ENCODE data around the gene PI4KA. TPM values are rescaled to one million over a fixed set of nuclear protein-coding genes. Genes with fewer than 3 reads are reported as not detected.
A peak's percentile ranks its signal among the peaks of the same experiment; 100 is the strongest.

PI4KA gene
- total RNA-seq, 1 donor from 2014 or later: 140 TPM

DNA sequence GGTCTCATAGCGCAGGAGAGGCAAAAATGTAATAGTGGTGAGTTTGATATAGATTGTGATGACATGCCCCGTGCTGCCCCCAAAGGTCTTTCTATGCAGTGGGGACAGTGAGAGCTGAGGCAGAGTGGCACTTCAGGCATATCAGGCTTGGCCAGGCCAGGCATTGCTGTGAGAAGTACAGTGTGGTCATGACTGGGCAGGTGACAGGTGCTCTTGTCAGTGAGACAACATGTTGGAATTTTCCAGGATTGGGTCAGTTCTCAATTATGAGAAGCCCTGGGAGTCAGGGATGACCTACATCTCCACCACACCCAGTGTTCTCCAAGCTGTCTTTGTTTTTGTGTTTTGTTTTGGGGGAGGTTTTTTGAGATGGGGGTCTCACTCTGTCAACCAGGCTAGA is 3.9 kb upstream of the PI4KA start:
- TF ChIP-seq, protein P1, sequence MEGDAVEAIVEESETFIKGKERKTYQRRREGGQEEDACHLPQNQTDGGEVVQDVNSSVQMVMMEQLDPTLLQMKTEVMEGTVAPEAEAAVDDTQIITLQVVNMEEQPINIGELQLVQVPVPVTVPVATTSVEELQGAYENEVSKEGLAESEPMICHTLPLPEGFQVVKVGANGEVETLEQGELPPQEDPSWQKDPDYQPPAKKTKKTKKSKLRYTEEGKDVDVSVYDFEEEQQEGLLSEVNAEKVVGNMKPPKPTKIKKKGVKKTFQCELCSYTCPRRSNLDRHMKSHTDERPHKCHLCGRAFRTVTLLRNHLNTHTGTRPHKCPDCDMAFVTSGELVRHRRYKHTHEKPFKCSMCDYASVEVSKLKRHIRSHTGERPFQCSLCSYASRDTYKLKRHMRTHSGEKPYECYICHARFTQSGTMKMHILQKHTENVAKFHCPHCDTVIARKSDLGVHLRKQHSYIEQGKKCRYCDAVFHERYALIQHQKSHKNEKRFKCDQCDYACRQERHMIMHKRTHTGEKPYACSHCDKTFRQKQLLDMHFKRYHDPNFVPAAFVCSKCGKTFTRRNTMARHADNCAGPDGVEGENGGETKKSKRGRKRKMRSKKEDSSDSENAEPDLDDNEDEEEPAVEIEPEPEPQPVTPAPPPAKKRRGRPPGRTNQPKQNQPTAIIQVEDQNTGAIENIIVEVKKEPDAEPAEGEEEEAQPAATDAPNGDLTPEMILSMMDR (IDR thresholded peaks at IDR 0.05; ENCODE audit: unreplicated experiment): no peak
- Mint-ChIP-seq H3K4me1 (ENCODE audit: low read depth) (peaks cover 26% of the 10 kb centered on the region), H3K4me3 (ENCODE audit: low read depth) (no peak overlapping the region), H3K27ac (no peak overlapping the region), H3K36me3 (ENCODE audit: insufficient read depth) (no peaks in the 10 kb centered on the region), H3K9me3 (ENCODE audit: low read depth) (no peaks in the 10 kb centered on the region), H3K27me3 (no peaks in the 10 kb centered on the region)
- no peak for DNase-seq (ENCODE audit: low spot score, unreplicated experiment)

DNA sequence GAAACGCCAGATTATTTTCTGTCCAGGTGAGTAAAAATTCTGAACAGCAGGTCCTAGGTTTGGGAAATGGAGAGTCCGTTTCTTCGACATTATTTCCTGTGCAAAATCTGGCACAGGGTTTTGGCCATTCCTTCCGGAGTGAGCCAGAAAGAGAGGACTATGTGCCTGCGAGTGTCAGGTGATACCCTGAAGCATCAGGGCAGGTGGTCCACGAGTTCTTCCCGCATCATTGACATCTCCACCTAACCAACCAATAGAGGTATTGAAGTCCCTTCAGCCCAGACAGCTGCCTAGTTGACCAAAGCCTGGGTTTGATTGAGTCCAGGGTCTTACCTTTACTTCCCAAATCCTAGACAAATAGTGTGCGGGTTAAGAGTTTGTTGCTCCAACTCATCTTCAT is 1.0 kb upstream of the PI4KA start:
- no peaks in the 10 kb centered on the region for H3K27me3 Mint-ChIP-seq
- no peak for DNase-seq (ENCODE audit: low spot score, unreplicated experiment)
- H3K36me3 Mint-ChIP-seq (ENCODE audit: insufficient read depth): no peaks in the 10 kb centered on the region
- peak overlapping the region; percentile 50 for H3K27ac Mint-ChIP-seq
- peak overlapping the region; percentile 71 for H3K4me3 Mint-ChIP-seq (ENCODE audit: low read depth)
- TF ChIP-seq, protein P1 (IDR thresholded peaks at IDR 0.05; ENCODE audit: unreplicated experiment): no peak
- no peaks in the 10 kb centered on the region for H3K9me3 Mint-ChIP-seq (ENCODE audit: low read depth)
- peaks cover 13% of the 10 kb centered on the region for H3K4me1 Mint-ChIP-seq (ENCODE audit: low read depth)

DNA sequence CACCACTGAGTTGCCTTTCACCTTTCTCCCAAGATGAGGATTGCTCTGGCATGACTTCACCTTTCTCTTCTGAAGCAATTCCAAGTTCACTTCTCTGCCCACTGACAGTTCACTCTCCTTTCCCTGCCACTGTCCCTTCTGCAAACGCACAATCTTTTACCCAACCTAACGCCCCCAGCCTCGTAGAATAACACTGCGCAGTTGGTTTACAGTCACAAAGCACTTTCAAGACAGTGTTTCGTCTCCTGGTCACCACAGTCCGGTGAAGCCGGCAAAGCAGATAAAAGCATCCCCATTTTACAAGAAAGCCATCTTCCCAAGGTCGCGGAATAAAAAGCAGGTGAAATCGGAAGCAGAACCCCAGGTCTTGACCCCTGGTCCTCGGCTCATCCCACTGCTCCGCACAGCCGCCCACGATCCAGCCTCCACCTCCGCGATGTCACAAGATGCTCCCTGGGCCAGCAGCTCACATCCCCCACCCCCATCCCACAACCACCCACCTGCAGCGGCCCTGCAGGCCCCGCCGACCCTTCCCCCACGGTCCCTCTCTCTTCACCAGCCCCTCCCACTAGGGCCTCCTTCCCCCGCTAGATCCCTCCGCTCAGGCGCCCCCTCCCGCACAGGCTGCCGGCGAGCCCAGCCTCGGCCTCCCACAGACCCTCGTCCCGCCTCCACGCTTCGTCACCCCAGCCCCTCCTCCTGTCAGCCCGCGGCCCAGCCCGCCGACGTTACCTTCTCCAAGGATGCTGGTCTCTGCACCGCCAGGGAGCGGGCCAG is 585 bp downstream of the PI4KA start:
- H3K4me3 Mint-ChIP-seq (ENCODE audit: low read depth): peak overlapping the region; percentile 83
- H3K4me1 Mint-ChIP-seq (ENCODE audit: low read depth): peaks cover 22% of the 10 kb centered on the region
- DNase-seq (ENCODE audit: low spot score, unreplicated experiment): peak; percentile 85
- peak overlapping the region; percentile 91 for H3K27ac Mint-ChIP-seq
- H3K9me3 Mint-ChIP-seq (ENCODE audit: low read depth): no peaks in the 10 kb centered on the region
- H3K27me3 Mint-ChIP-seq: no peaks in the 10 kb centered on the region
- no peaks in the 10 kb centered on the region for H3K36me3 Mint-ChIP-seq (ENCODE audit: insufficient read depth)
- TF ChIP-seq, protein P1 (IDR thresholded peaks at IDR 0.05; ENCODE audit: unreplicated experiment): no peak

DNA sequence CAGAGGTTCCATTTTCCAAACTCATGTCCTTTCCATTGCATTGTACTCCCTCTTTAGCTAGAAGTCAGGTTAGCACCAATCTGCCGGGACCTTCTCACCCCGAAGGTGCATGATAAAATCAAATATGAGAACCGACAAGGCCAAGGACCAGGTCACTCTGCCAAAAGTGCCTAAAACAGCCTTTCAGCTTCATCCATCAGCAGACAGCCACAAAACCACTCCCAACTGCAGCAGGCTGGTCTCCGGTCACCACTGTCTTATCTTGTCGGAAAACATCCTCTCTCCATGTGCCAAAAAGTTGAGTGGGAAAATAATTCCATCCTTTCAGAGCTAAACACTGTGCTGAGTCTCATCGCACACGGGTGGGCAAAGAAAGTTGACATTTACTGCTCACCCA is 1.4 kb downstream of the PI4KA start:
- DNase-seq (ENCODE audit: low spot score, unreplicated experiment): no peak
- H3K4me3 Mint-ChIP-seq (ENCODE audit: low read depth): peak overlapping the region; percentile 83
- peaks cover 26% of the 10 kb centered on the region for H3K4me1 Mint-ChIP-seq (ENCODE audit: low read depth)
- H3K9me3 Mint-ChIP-seq (ENCODE audit: low read depth): no peaks in the 10 kb centered on the region
- H3K27me3 Mint-ChIP-seq: no peaks in the 10 kb centered on the region
- H3K36me3 Mint-ChIP-seq (ENCODE audit: insufficient read depth): no peaks in the 10 kb centered on the region
- H3K27ac Mint-ChIP-seq: no peak overlapping the region
- TF ChIP-seq, protein P1 (IDR thresholded peaks at IDR 0.05; ENCODE audit: unreplicated experiment): no peak

DNA sequence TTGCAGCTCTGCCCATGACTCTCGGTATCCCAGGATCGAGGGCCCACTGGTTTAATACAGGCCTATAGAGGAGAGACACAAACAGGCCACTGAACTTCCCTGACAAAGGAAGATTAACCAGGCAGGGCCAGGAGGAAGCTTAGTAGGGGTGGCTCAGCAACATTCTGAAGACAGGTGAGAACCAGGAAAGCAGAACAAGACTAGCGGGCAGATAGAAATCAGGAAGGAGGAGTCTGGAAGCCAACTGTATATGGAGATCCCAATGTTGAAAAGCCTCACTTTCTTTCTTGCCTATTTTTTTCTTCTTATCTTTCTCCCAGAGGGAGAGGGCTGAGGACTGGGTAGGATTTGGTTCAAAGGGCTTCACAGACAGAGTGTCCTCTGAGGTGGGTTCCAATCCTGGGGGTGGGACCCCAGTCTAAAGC is 5.4 kb downstream of the PI4KA start:
- Mint-ChIP-seq H3K4me1 (ENCODE audit: low read depth) (peaks cover 27% of the 10 kb centered on the region), H3K27me3 (no peaks in the 10 kb centered on the region), H3K9me3 (ENCODE audit: low read depth) (no peaks in the 10 kb centered on the region), H3K4me3 (ENCODE audit: low read depth) (no peak overlapping the region), H3K36me3 (ENCODE audit: insufficient read depth) (no peaks in the 10 kb centered on the region), H3K27ac (peak overlapping the region; percentile 12)
- TF ChIP-seq, protein P1 (IDR thresholded peaks at IDR 0.05; ENCODE audit: unreplicated experiment): no peak
- DNase-seq (ENCODE audit: low spot score, unreplicated experiment): no peak

Data from progenitor cell of endocrine pancreas (in vitro differentiated cells).